H1 (cell line): ENCODE results near the gene NOMO2. TPM values are rescaled to one million over a fixed set of nuclear protein-coding genes. Genes with fewer than 3 reads are reported as not detected.
A peak's percentile ranks its signal among the peaks of the same experiment; 100 is the strongest.
"Not testable (repeated sequence)": the region's sequence is repeated elsewhere in the genome, so short reads cannot be mapped to it uniquely, and the experiment has no call there.

Experiments used
- CTCF ChIA-PET: fragments of 300-600 bp; sonication (Branson Sonifier 250); formaldehyde crosslinking; loops from one replicate; lab custom pipeline; 2021; ENCODE audit not compliant: partially characterized antibody; lab: Charles Lee
- POLR2A ChIA-PET: fragments of 300-600 bp; sonication (Branson Sonifier 250); formaldehyde crosslinking; loops from one replicate; lab custom pipeline; 2021; ENCODE audit warnings: inconsistent platforms; ENCODE audit not compliant: partially characterized antibody; lab: Charles Lee
- DNase-seq, 2 experiments: peaks; one replicate each; pipeline versions ENCODE4 v3.0.0 to v3.0.0-alpha.2; 2010 to 2022; ENCODE audit warnings: low spot score in 2 of 2, low read depth in 1 of 2, mixed read lengths in 1 of 2
- FAIRE-seq: peaks from 2 replicates; lab custom pipeline; 2011; peaks lifted over from hg19 to GRCh38; lab: Jason Lieb, UNC
- H2AFZ ChIP-seq: 2 replicates; pipeline ENCODE4 v1.8.1; 2012; ENCODE audit warnings: low read length, inconsistent platforms
- H2AK5ac ChIP-seq: 2 replicates; pipeline ENCODE4 v1.6.1; 2013; ENCODE audit warnings: low read depth, low read length
- H2BK120ac ChIP-seq: replicated peaks from 2 replicates; pipeline ENCODE3; 2013; ENCODE audit warnings: low read depth, low read length, inconsistent platforms
- H2BK12ac ChIP-seq: 2 replicates; pipeline ENCODE4 v1.6.1; 2013; ENCODE audit warnings: low read depth, low read length
- H2BK15ac ChIP-seq: 2 replicates; pipeline ENCODE4 v1.6.1; 2013; ENCODE audit warnings: low read length
- H2BK20ac ChIP-seq: 2 replicates; pipeline ENCODE4 v1.6.1; 2013; ENCODE audit warnings: low read length
- H2BK5ac ChIP-seq: 2 replicates; pipeline ENCODE4 v1.6.1; 2013; ENCODE audit warnings: low read depth, low read length
- H3K14ac ChIP-seq: 2 replicates; pipeline ENCODE4 v1.6.1; 2013; ENCODE audit warnings: inconsistent platforms; ENCODE audit not compliant: insufficient read length
- H3K18ac ChIP-seq: 2 replicates; pipeline ENCODE4 v1.6.1; 2013; ENCODE audit warnings: low read length; ENCODE audit errors: extremely low read depth
- H3K23ac ChIP-seq: 2 replicates; pipeline ENCODE4 v1.6.1; 2013; ENCODE audit warnings: inconsistent platforms; ENCODE audit not compliant: insufficient read length
- H3K23me2 ChIP-seq: 2 replicates; pipeline ENCODE4 v1.6.1; 2013; ENCODE audit warnings: low read depth, low read length
- H3K27ac ChIP-seq: 2 replicates; pipeline ENCODE4 v1.6.1; 2011; ENCODE audit warnings: low read depth, low read length, inconsistent platforms
- H3K27me3 ChIP-seq, 4 experiments: replicated peaks in 1 of 4; 1 replicate in 1 of 4; 2 replicates in 3 of 4; pipeline versions ENCODE4 v1.6.1 to v1.8.1; 2011 to 2013; ENCODE audit warnings: low read length in 3 of 4, mild to moderate bottlenecking in 3 of 4, inconsistent platforms in 2 of 4, mixed read lengths in 2 of 4, moderate library complexity in 1 of 4; ENCODE audit not compliant: control insufficient read depth in 3 of 4, insufficient read depth in 3 of 4; ENCODE audit errors: extremely low read depth in 1 of 4
- H3K36me3 ChIP-seq, 4 experiments: 2 replicates each; pipeline versions ENCODE4 v1.6.1 to v1.8.1; 2011 to 2013; ENCODE audit warnings: mild to moderate bottlenecking in 4 of 4, low read length in 3 of 4, moderate library complexity in 2 of 4, control low read depth in 1 of 4, inconsistent platforms in 1 of 4; ENCODE audit not compliant: insufficient read depth in 4 of 4, control insufficient read depth in 2 of 4
- H3K4ac ChIP-seq: replicated peaks from 2 replicates; pipeline ENCODE3; 2013; ENCODE audit warnings: low read length, low read depth, mixed read lengths, inconsistent platforms; ENCODE audit not compliant: insufficient read length
- H3K4me1 ChIP-seq, 4 experiments: replicated peaks in 1 of 4; 1 replicate in 1 of 4; 2 replicates in 3 of 4; pipeline versions ENCODE4 v1.6.1 to v1.8.1; 2011 to 2013; ENCODE audit warnings: low read length in 3 of 4, inconsistent platforms in 2 of 4, mixed read lengths in 1 of 4; ENCODE audit not compliant: insufficient read depth in 4 of 4, control insufficient read depth in 3 of 4
- H3K4me2 ChIP-seq, 2 experiments: 2 replicates each; pipeline versions ENCODE4 v1.6.1 to v1.8.1; 2011 to 2013; ENCODE audit warnings: low read depth in 2 of 2, low read length in 2 of 2, control low read depth in 1 of 2, inconsistent platforms in 1 of 2, mild to moderate bottlenecking in 1 of 2; ENCODE audit not compliant: insufficient read depth in 1 of 2
- H3K4me3 ChIP-seq, 4 experiments: fragments of 200-600, 300-600 bp in 1 of 4; sonication (generic), shearing (Covaris generic), sonication (Bioruptor Twin) in 1 of 4; 2 replicates each; pipeline versions ENCODE4 v1.5.1 to v1.8.1; 2011 to 2016; ENCODE audit warnings: low read length in 4 of 4, low read depth in 3 of 4, control low read depth in 2 of 4, inconsistent platforms in 2 of 4, mild to moderate bottlenecking in 2 of 4, mixed read lengths in 1 of 4, moderate library complexity in 1 of 4; ENCODE audit not compliant: insufficient read depth in 2 of 4; ENCODE audit errors: extremely low read depth in 1 of 4
- H3K56ac ChIP-seq: replicated peaks from 2 replicates; pipeline ENCODE3; 2013; ENCODE audit warnings: low read depth, mild to moderate bottlenecking, mixed read lengths, low read length, inconsistent platforms; ENCODE audit not compliant: insufficient read length
- H3K79me1 ChIP-seq: 2 replicates; pipeline ENCODE4 v1.6.1; 2013; ENCODE audit warnings: low read depth, low read length, control low read depth
- H3K79me2 ChIP-seq, 2 experiments: 2 replicates each; pipeline versions ENCODE4 v1.6.1 to v1.8.1; 2012 to 2013; ENCODE audit warnings: low read length in 2 of 2, mild to moderate bottlenecking in 2 of 2, inconsistent platforms in 1 of 2; ENCODE audit not compliant: insufficient read depth in 2 of 2, control insufficient read depth in 1 of 2
- H3K9ac ChIP-seq, 4 experiments: replicated peaks in 1 of 4; 1 replicate in 1 of 4; 2 replicates in 3 of 4; pipeline versions ENCODE4 v1.6.1 to v1.8.1; 2011 to 2013; ENCODE audit warnings: low read depth in 3 of 4, low read length in 3 of 4, control low read depth in 2 of 4, mild to moderate bottlenecking in 2 of 4, moderate library complexity in 2 of 4, inconsistent platforms in 1 of 4; ENCODE audit errors: extremely low read depth in 1 of 4
- H3K9me3 ChIP-seq, 2 experiments: 2 replicates each; pipeline versions ENCODE4 v1.6.1 to v1.8.1; 2012 to 2013; ENCODE audit warnings: mild to moderate bottlenecking in 2 of 2, moderate library complexity in 2 of 2, control low read depth in 1 of 2, inconsistent platforms in 1 of 2, low read depth in 1 of 2, low read length in 1 of 2, mixed read lengths in 1 of 2; ENCODE audit not compliant: insufficient read depth in 2 of 2
- H4K20me1 ChIP-seq, 2 experiments: replicated peaks in 1 of 2; 2 replicates each; pipeline versions ENCODE3 to v1.8.1; 2011 to 2013; ENCODE audit warnings: inconsistent platforms in 2 of 2, low read length in 2 of 2, mild to moderate bottlenecking in 1 of 2; ENCODE audit not compliant: insufficient read depth in 2 of 2, control insufficient read depth in 1 of 2
- H4K5ac ChIP-seq: 2 replicates; pipeline ENCODE4 v1.6.1; 2013; ENCODE audit warnings: low read length, low read depth, mixed read lengths, inconsistent platforms; ENCODE audit not compliant: insufficient read length
- H4K8ac ChIP-seq: 2 replicates; pipeline ENCODE4 v1.8.0; 2013; ENCODE audit warnings: mild to moderate bottlenecking, moderate library complexity, low read length, inconsistent platforms; ENCODE audit not compliant: insufficient read depth; ENCODE audit errors: extremely low read depth
- H4K91ac ChIP-seq: replicated peaks from 2 replicates; pipeline ENCODE3; 2013; ENCODE audit warnings: low read length, mixed read lengths, inconsistent platforms; ENCODE audit not compliant: insufficient read length
- CTCF ChIP-seq, 3 experiments: IDR thresholded peaks; 1 replicate in 2 of 3; 2 replicates in 1 of 3; pipeline versions ENCODE4 v1.5.1 to v1.6.1; 2011; ENCODE audit warnings: low read length in 3 of 3, mild to moderate bottlenecking in 3 of 3, inconsistent platforms in 2 of 3, low read depth in 1 of 3, moderate library complexity in 1 of 3; ENCODE audit not compliant: insufficient read depth in 1 of 3; ENCODE audit errors: control extremely low read depth in 1 of 3
- RAD21 ChIP-seq, 2 experiments: IDR thresholded peaks in 1 of 2; conservative IDR thresholded peaks in 1 of 2; 2 replicates each; pipeline ENCODE4 v1.6.1; 2011; ENCODE audit warnings: low read depth in 2 of 2, low read length in 2 of 2, improper control_type of control experiment in 1 of 2, inconsistent platforms in 1 of 2, mild to moderate bottlenecking in 1 of 2, moderate library complexity in 1 of 2
- SRF ChIP-seq: IDR thresholded peaks from 2 replicates; pipeline ENCODE4 v1.6.1; 2011; ENCODE audit warnings: mild to moderate bottlenecking, low read depth, low read length, moderate library complexity
- WGBS, 2 experiments: shearing (Covaris generic) in 1 of 2; methylation state at CpG; one replicate each; pipeline versions ENCODE4 v1.1.6 to v1.1.7; 2013 to 2015; ENCODE audit warnings: low lambda C conversion rate in 2 of 2, mixed read lengths in 2 of 2, inconsistent platforms in 1 of 2, low coverage in 1 of 2, missing lambda C conversion rate in 1 of 2; ENCODE audit not compliant: insufficient replicate concordance in 2 of 2, insufficient coverage in 1 of 2, insufficient read length in 1 of 2; ENCODE audit errors: extremely low coverage in 1 of 2, missing lambda C conversion rate in 1 of 2; 5-methylcytosine and 5-hydroxymethylcytosine counted together
- polyA plus RNA-seq, 7 experiments: library from polyadenylated mRNA; depleted of rRNA in 3 of 7; stranded (reverse) in 5 of 7; unstranded in 2 of 7; fragments of >200 nt in 5 of 7; fragments of 200-250 nt in 2 of 7; gene quantifications; 1 replicate in 5 of 7; 2 replicates in 1 of 7; 4 replicates in 1 of 7; pipeline versions ENCODE4 v1.2.1 to v1.2.3, GENCODE V29; 2011 to 2013; ENCODE audit warnings: missing spikeins in 2 of 7, mixed read lengths in 2 of 7
- total RNA-seq: library from RNA; stranded (reverse); fragmentation: NEBNext Ultra II Directional; extraction: Animal tissue kit (Norgen Biotek cat#: 25700); gene quantifications from 2 replicates; pipeline ENCODE4 v1.2.1, GENCODE V29; 2021

NOMO2 gene
- total and polyA plus RNA-seq, 2 of the 8 experiments (the other 6 are each of a cell fraction or from before 2014, with no cell fraction given) = 116 to 137 TPM

- FAIRE-seq, H4K20me1 ChIP-seq, H3K27me3 ChIP-seq, H2AK5ac ChIP-seq, POLR2A ChIA-PET, H3K9me3 ChIP-seq, H4K8ac ChIP-seq, H2BK120ac ChIP-seq, H4K5ac ChIP-seq, H3K56ac ChIP-seq, H3K36me3 ChIP-seq, H3K79me2 ChIP-seq, H3K4me1 ChIP-seq, H3K9ac ChIP-seq, H2BK20ac ChIP-seq, CTCF ChIA-PET, H2BK5ac ChIP-seq, H3K4ac ChIP-seq, H3K18ac ChIP-seq, H3K27ac ChIP-seq, H3K4me2 ChIP-seq, H2BK15ac ChIP-seq, H3K23ac ChIP-seq, H3K23me2 ChIP-seq, H3K4me3 ChIP-seq, H3K79me1 ChIP-seq, H3K14ac ChIP-seq, H2BK12ac ChIP-seq, H2AFZ ChIP-seq, H4K91ac ChIP-seq: not testable (repeated sequence)
- peak; percentile 52 for TF ChIP-seq SRF
- TF ChIP-seq RAD21 (IDR thresholded peaks at IDR 0.05 in 1 of 2, conservative IDR thresholded peaks at IDR 0.05 in 1 of 2; ENCODE audit: low read depth in 2 of 2, low read length in 2 of 2) = peak in 1 of 2 experiments; percentile 24; a peak in 1 of 4 replicates
- peak in 1 of 3 experiments; percentile 30; a peak in 1 of 4 replicates for TF ChIP-seq CTCF (IDR thresholded peaks at IDR 0.05; ENCODE audit: control extremely low read depth in 1 of 3, insufficient read depth in 1 of 3, low read depth in 1 of 3, low read length in 3 of 3)
- 51% methylated on average over 4 of the region's 4 CpGs; no CpG with 5 or more reads in 1 of the 2 experiments for WGBS, 2 experiments
- peak in 1 of 2 experiments; percentile 60 for DNase-seq
Measured at GRCh38 chr16:18591908-18592307, 30.0 kb upstream of the NOMO2 start.
